Kasumi-1 (cell line): ENCODE data around the gene SPTBN1.

Experiments used
- DNase-seq, 2 experiments: peaks; one replicate each; lab custom pipeline; 2025; lab: John Stamatoyannopoulos, UW

The SPTBN1 gene

GRCh38 chr2:54632733-54633692, 176.9 kb downstream of the SPTBN1 start:
- DNase-seq, result no peak

- DNase-seq, result no peak
These were observed 177.9 kb downstream of the SPTBN1 start for GRCh38 chr2:54634021-54634420.

DNA sequence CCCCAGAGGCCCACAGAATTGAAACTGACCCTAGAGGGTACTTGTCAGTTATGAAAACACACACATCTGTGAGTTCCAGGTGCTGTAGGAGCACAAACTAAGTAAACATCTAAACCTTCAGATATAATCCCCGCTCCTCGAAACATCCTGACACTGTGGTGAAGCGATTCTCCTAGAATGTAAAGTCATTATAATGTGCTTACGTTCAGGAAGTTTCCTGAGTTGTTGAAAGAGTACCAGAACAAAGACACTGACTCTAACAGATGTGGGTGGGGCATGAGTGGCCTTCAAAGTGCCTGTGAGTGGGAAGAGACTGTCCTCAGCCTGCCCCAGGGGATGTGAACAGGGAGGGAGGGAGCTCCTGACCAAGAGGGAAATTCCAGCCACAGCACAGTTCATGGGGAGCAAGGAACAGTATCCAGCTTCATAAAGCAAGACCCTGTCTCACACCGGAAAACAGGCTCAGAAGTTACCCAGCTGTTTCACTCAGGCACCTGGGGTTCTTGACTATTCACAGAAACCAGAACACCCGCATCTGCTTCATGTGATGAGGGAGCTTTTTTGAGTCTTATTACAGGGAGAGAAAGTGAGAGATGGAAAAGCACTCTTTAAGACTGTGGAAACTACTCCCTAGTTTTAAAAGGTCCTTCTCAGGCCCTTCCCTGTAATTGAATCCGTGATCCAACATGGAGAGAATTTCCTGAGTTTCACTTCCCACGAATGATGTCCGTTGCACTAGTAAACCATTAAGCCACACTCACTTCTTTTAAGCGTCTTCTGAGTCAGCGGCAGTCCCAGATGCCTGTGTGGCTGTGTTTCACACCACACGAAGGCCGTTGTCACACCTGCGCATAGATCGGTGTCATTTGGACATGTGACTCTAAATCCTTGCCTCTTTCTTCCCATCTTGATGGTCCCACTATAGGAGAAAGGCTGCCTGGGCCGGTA, 178.7 kb downstream of the SPTBN1 start:
- DNase-seq, result no peak

GRCh38 chr2:54635554-54636152, 179.5 kb downstream of the SPTBN1 start:
- DNase-seq, result no peak

- DNase-seq, result no peak
These were observed 180.4 kb downstream of the SPTBN1 start for GRCh38 chr2:54636415-54637139.

DNA sequence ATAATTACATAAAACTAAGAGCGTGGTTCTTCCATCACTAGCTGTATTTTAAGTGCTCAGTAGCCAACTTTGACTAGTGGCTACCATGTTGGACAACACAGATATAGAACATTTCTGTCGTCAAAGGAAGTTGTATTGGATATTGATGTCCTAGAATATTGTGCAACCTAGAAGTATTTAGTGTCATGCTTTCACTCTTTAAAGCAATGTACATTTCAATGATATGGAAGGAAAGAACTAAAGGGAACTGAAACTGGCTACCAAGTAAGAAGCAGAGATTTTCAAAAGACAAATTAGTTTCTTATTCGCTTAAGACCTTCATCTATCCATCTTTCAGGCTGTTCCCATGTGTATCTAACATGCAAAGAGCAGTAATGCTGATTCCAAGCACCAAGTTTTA, 182.0 kb downstream of the SPTBN1 start:
- no peak for DNase-seq

DNA sequence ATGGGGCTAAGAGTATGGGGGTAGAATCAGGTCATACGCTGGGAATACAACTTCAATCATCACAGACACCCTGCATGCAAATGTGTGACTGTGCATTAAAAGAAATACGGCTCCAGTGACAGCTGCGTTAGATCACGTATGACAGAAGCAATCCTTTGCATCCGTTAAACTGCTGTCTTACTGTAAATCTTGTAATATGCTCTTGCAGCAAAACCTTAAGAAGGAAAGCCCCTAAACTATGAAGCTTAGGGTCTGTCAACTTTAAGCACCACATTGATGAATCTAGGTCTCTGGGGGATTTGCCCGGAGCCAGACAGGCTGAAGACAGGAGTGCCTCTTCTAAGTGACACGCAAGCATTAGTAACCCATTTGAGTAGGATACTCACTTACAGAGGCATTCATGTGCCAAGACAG, 182.7 kb downstream of the SPTBN1 start:
- DNase-seq, result no peak

DNA sequence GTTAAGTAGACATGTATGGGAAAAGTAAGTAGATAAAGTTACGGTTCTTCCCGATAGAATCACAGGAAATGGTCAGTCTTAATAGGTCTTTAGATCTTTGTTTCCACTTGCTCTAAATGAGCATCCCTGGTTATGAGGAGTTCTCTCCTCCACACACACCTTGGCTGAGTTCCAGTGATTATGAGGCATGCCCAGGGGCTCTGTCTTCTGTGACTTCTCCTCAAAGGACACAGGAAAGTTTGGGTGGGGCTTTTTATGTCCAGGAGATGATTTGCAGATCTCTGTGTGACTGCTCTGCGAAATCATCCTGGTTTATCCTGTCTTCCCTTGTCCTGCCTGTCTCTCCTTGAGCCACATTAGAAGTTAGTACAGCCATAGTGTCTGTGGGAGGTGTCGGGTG, 183.5 kb downstream of the SPTBN1 start:
- DNase-seq, result no peak

DNA sequence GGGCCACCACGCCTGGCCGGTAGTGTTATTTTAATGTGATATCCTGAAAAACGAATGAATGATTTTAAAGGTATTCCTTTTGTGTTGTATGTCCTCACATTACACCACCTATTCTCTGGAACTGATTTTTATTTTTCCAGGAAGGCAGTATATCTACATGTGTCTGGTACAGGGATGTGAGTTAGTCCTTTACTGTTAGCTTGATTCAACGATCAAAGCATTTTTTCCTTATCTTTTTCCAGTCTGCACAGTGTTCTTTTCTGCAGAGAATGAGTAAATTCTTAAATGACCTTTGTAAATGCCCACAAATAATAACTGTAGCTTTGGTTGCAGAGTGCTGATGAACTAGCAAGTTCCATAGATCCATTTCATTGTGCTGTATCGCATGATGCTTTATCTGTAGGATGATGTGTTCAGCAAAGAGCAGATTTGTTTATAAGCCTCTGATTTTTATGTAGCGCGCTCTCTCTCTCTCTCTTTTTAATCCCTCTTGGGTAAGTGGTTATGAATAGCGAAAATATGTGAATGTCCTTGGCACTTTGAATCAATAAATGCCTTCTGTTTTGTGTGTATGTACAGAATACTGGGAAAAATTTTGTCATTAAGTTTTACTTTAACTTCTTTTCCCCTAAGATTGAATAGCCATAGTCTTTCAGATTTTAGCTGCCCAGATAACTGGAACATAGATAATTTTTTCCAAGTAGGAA, 184.9 kb downstream of the SPTBN1 start:
- DNase-seq, result no peak

- DNase-seq, result no peak
These were observed 185.9 kb downstream of the SPTBN1 start for GRCh38 chr2:54641988-54642387.

- DNase-seq, result no peak
These were observed 186.7 kb downstream of the SPTBN1 start for GRCh38 chr2:54642677-54643430.

- no peak for DNase-seq
These were observed 188.1 kb downstream of the SPTBN1 start for GRCh38 chr2:54644236-54644635.

DNA sequence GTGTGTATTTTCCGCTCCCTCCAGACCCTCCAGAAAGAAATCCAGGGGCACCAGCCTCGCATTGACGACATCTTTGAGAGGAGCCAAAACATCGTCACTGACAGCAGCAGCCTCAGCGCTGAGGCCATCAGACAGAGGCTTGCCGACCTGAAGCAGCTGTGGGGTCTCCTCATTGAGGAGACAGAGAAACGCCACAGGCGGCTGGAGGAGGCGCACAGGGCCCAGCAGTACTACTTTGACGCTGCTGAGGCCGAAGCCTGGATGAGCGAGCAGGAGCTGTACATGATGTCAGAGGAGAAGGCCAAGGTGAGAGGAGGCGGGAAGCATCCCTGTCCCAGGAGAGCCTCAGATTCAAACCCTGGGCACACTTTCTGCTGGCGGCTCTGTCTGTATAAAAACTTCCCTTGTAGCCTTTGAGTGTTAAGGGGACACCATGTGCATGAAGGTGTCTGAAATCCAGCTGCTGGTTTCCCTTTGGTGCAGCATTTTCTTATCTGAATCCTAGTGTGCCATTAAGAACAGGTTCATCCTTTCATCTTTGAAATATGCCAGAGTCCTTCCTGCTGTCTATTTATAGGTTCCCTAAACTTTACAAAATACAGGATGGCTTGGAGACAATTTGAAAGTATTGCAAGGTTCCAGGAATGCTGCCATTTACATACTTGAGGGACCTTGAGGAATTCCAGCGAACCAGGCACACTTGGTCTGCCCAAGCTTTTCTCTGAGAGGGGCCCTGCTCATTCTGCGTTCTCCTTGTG, 190.2 kb downstream of the SPTBN1 start:
- DNase-seq, result no peak

GRCh38 chr2:54648256-54648655, 192.1 kb downstream of the SPTBN1 start:
- DNase-seq, result no peak

- DNase-seq, result no peak
These were observed 193.1 kb downstream of the SPTBN1 start for GRCh38 chr2:54649191-54649590.

DNA sequence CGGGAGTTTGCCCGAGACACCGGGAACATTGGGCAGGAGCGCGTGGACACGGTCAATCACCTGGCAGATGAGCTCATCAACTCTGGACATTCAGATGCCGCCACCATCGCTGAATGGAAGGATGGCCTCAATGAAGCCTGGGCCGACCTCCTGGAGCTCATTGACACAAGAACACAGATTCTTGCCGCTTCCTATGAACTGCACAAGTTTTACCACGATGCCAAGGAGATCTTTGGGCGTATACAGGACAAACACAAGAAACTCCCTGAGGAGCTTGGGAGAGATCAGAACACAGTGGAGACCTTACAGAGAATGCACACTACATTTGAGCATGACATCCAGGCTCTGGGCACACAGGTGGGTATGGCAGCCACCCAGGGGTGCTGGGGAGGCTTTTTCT, 193.5 kb downstream of the SPTBN1 start:
- no peak for DNase-seq

DNA sequence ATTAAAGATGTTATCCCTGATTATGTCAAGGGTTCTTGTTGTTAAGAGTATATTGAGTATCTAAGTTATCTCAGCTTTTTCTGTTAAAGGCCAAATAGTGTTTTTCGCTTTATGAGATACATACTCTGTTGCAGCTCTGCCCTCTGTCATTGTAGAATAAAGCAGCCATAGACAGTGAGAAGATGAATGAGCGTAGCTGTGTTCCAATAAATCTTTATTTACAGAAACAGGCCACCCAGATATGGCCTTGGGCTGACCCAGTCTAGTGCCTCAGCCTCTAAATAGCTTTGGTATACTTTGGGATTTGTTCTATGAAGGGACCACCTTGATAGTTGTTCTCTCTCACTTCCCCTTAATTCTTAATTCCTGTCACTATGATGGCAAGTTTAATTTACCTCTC, 194.5 kb downstream of the SPTBN1 start:
- no peak for DNase-seq

- DNase-seq, result no peak
These were observed 195.2 kb downstream of the SPTBN1 start for GRCh38 chr2:54651291-54651690.

GRCh38 chr2:54652540-54652939, 196.4 kb downstream of the SPTBN1 start:
- no peak for DNase-seq
